NCI-H1417 treated with DMSO at 0.1 percent for 48 hours (cell line): ENCODE data around the gene APBB1IP.
A peak's percentile ranks its signal among the peaks of the same experiment; 100 is the strongest.
"Not testable (repeated sequence)": the region's sequence is repeated elsewhere in the genome, so short reads cannot be mapped to it uniquely, and the experiment has no call there.

ENCODE experiments used
- DNase-seq: peaks from one replicate; lab custom pipeline; 2025; lab: John Stamatoyannopoulos, UW

The APBB1IP gene

GRCh38 chr10:26556748-26557640 is 118.9 kb downstream of the APBB1IP start:
- peak; percentile 1 for DNase-seq

GRCh38 chr10:26557641-26558014 is 119.5 kb downstream of the APBB1IP start:
- no peak for DNase-seq

DNA sequence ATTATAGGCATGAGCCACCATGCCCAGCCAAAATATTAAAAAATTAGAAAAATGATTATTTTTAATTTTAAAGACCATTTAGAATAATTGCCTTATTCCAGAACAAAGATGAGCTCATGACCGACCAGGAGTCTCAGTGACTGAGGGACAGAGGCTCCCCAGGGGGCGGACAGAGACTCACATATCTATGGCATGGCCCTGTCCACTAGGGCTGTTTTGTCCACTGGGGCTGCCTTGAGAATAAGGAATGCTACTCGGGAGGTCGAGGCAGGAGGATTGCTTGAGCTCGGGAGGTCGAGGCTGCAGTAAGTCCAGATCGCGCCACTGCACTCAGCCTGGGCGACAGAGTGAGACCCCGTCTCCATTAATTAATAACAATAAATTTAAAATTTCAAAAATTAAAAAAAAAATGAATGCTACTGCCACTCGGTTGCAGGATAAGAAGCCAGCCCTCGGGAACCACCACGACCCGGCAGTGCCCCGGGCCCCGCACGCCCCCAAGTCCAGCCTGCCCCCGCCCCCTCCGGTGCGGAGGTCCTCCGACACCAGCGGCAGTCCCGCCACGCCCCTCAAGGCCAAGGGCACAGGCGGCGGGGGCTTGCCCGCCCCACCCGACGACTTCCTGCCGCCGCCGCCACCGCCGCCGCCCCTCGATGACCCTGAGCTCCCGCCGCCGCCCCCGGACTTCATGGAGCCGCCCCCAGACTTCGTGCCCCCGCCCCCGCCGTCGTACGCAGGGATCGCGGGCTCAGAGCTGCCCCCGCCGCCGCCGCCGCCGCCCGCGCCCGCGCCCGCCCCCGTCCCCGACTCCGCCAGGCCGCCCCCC is 128.6 kb downstream of the APBB1IP start:
- no peak for DNase-seq

DNA sequence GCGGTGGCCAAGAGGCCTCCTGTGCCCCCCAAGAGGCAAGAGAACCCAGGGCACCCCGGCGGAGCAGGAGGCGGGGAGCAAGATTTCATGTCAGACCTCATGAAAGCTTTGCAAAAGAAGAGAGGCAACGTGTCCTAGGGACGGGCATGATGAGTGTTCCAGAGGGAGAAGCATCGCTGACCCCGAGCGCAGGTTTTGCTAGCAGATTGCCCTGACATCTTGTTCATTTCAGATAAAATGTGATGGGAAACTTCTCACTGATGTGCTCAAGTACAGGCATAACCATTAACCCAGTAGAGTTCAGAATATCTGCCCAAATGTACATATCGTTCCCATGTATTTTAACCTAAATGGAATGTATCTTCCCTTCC is 129.2 kb downstream of the APBB1IP start:
- no peak for DNase-seq

DNA sequence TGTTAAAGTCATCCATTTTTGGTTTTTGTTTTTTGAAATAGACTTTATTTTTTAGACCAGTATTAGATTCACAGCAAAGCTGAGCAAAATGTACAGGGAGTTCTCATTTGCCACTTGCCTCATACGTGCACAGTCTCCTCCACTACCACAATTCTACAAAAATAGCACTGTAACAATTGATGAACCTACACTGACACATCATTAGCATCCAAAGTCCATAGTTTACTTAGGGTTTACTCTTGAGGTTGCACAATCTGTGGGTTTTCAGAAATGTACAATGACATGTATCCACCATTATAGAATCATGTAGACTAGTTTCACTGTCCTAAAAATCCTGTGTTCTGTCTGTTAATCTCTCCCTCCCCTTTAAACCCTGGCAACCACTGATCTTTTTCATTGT is 133.5 kb downstream of the APBB1IP start:
- no peak for DNase-seq

DNA sequence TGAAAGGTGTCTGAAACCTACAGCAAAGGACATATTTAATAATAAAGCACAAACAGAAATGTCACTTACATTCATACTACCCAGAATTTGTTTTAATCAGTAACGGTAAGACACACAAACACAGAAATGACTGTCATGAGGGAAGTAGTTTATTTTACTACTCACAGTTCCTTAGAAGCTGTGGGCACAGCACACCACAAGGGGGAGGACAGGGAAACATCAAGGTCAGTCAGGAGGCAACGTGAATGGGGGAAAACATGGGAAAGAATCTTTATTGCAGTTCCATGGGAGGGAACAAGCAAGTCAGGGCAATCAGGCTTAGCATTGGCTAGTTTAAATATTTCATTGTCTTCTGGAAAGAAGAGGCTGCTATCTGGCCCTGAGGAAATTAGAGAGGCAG is 135.5 kb downstream of the APBB1IP start:
- DNase-seq: no peak

GRCh38 chr10:26574783-26575182 is 136.6 kb downstream of the APBB1IP start:
- no peak for DNase-seq

DNA sequence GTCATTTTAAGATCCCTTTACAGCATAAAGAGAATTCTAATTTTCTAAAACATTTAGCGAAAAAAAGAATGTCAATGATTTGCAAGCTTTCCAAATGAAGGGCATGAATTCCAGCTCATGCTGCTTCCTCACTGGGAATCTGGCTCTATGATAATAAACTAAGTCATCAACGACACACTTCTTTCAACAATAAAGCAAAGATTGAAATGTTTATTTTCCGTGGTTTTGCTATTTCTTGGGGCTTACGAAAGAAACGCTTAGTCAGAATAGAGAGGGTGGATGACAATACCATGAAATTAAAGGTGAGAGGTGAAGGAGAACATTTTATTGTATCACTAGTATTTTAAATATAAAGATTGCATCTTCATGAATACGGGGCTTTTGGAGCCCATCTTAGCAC is 140.2 kb downstream of the APBB1IP start:
- DNase-seq: not testable (repeated sequence)

GRCh38 chr10:26579256-26580063 is 141.3 kb downstream of the APBB1IP start:
- no peak for DNase-seq

GRCh38 chr10:26586211-26586610 is 148.1 kb downstream of the APBB1IP start:
- no peak for DNase-seq

- DNase-seq: no peak
Observed at GRCh38 chr10:26588611-26589010, 150.5 kb downstream of the APBB1IP start.

- not testable (repeated sequence) for DNase-seq
Observed at GRCh38 chr10:26589813-26590212, 151.7 kb downstream of the APBB1IP start.

- no peak for DNase-seq
Observed at GRCh38 chr10:26593896-26594295, 155.8 kb downstream of the APBB1IP start.

DNA sequence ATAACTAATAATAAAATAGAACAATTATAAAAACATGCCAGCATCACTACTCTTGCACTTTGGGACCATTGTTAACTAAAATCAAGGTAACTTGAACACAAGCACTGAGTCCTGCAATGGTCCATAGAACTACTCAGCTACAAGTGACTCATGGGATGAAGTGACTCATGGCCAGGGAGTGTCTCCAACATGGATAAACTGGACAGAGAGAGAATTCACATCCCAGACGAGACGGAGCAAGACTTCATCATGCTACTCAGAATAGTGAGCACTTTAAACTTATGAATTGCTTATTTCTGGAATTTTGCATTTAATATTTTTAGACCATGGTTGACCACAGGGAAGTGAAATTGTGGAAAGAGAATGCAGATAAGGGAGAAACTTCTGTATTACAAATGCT is 165.1 kb downstream of the APBB1IP start:
- not testable (repeated sequence) for DNase-seq

GRCh38 chr10:26604320-26605093 is 166.4 kb downstream of the APBB1IP start:
- not testable (repeated sequence) for DNase-seq

DNA sequence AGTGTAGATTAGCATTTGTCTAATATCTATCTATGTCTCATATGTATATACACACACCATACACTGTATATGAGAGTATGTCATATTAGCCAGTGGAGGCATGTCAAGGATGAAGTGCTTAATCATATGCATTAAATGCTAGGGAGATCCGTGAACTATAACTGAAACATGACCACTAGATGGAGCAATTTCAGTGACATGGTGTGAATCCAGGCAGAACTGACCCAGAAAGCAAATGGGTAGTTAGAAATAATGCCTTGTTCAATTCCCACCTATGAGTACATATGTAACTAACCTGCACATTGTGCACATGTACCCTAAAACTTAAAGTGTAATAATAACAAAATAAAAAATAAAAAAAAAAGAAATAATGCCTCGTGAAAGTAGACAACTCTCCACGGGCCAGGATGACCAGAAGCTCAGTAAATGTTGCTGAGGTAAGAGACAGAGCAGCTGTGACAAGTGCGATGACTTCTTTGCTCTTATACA is 168.3 kb downstream of the APBB1IP start:
- DNase-seq: not testable (repeated sequence)

GRCh38 chr10:26612151-26612915 is 174.2 kb downstream of the APBB1IP start:
- no peak for DNase-seq
